ENCODE results near the gene EPHA3. TPM values are rescaled to one million over a fixed set of nuclear protein-coding genes. Genes with fewer than 3 reads are reported as not detected.

Gene EPHA3
- total and polyA plus RNA-seq, 7 donors: 0.12 to 2.4 (median 0.64) TPM

- Histone ChIP-seq H3K4me1 (no peaks in the 10 kb centered on the region), H3K9me3 (no peaks in the 10 kb centered on the region), H3K4me3 (no peak overlapping the region), H3K27ac (no peak overlapping the region), H3K36me3 (ENCODE audit: insufficient read depth in 1 of 2, low read depth in 1 of 2) (no peaks in the 10 kb centered on the region), H3K27me3 (ENCODE audit: insufficient read depth in 3 of 3, low read length in 2 of 3) (peaks cover 0 to 3% (median 0%) of the 10 kb centered on the region in 3 donors)
- intact Hi-C loops (cut with DNase I): no loop called here
- ATAC-seq (no peak), DNase-seq (no peak)
- TF ChIP-seq CTCF (IDR thresholded peaks at IDR 0.05): no peak
- WGBS, 3 donors: 83 to 95% (median 91%) methylated on average over 6 of the region's 6 CpGs
Measured at GRCh38 chr3:89264037-89264560, 156.7 kb downstream of the EPHA3 start.

GRCh38 chr3:89266074-89266473, 158.7 kb downstream of the EPHA3 start:
- intact Hi-C loops (cut with DNase I): no loop called here
- H3K9me3 ChIP-seq: no peaks in the 10 kb centered on the region
- H3K4me1 ChIP-seq: no peaks in the 10 kb centered on the region
- WGBS, 3 donors: 82 to 94% (median 91%) methylated on average over 1 of the region's 1 CpG
- H3K27ac ChIP-seq: no peak overlapping the region
- no peak for TF ChIP-seq CTCF (IDR thresholded peaks at IDR 0.05)
- no peak overlapping the region for H3K4me3 ChIP-seq
- no peaks in the 10 kb centered on the region for H3K27me3 ChIP-seq (ENCODE audit: insufficient read depth in 3 of 3, low read length in 2 of 3)
- no peaks in the 10 kb centered on the region for H3K36me3 ChIP-seq (ENCODE audit: insufficient read depth in 1 of 2, low read depth in 1 of 2)
- DNase-seq: no peak
- no peak for ATAC-seq

GRCh38 chr3:89268059-89268458, 160.6 kb downstream of the EPHA3 start:
- H3K4me3 ChIP-seq: no peak overlapping the region
- H3K36me3 ChIP-seq (ENCODE audit: insufficient read depth in 1 of 2, low read depth in 1 of 2): no peaks in the 10 kb centered on the region
- ATAC-seq (no peak), DNase-seq (no peak)
- H3K4me1 ChIP-seq: no peaks in the 10 kb centered on the region
- intact Hi-C loops (cut with DNase I): no loop called here
- H3K27me3 ChIP-seq (ENCODE audit: insufficient read depth in 3 of 3, low read length in 2 of 3): no peaks in the 10 kb centered on the region
- H3K9me3 ChIP-seq: no peaks in the 10 kb centered on the region
- no peak for TF ChIP-seq CTCF (IDR thresholded peaks at IDR 0.05)
- WGBS, 3 donors: 81 to 83% (median 83%) methylated on average over 1 of the region's 1 CpG
- H3K27ac ChIP-seq: no peak overlapping the region

- no peak for TF ChIP-seq CTCF (IDR thresholded peaks at IDR 0.05)
Measured at GRCh38 chr3:89270201-89270600, 162.8 kb downstream of the EPHA3 start.

GRCh38 chr3:89275001-89275400, 167.6 kb downstream of the EPHA3 start:
- DNase-seq (no peak), ATAC-seq (no peak)
- intact Hi-C loops (cut with DNase I): no loop called here
- H3K4me3 ChIP-seq: no peak overlapping the region
- no peak overlapping the region for H3K27ac ChIP-seq
- no peaks in the 10 kb centered on the region for H3K4me1 ChIP-seq
- H3K27me3 ChIP-seq (ENCODE audit: insufficient read depth in 3 of 3, low read length in 2 of 3): no peaks in the 10 kb centered on the region
- WGBS, 3 donors: 86 to 91% (median 91%) methylated on average over 5 of the region's 5 CpGs
- no peak for TF ChIP-seq CTCF (IDR thresholded peaks at IDR 0.05)
- no peaks in the 10 kb centered on the region for H3K36me3 ChIP-seq (ENCODE audit: insufficient read depth in 1 of 2, low read depth in 1 of 2)
- H3K9me3 ChIP-seq: no peaks in the 10 kb centered on the region

More at GRCh38 chr3:89270201-89270600, 162.8 kb downstream of the EPHA3 start:
- H3K9me3 ChIP-seq: no peaks in the 10 kb centered on the region
- H3K4me3 ChIP-seq: no peak overlapping the region
- WGBS, 3 donors: 18 to 38% (median 31%) methylated on average over 1 of the region's 1 CpG
- H3K27me3 ChIP-seq (ENCODE audit: insufficient read depth in 3 of 3, low read length in 2 of 3): no peaks in the 10 kb centered on the region
- H3K27ac ChIP-seq: no peak overlapping the region
- no peaks in the 10 kb centered on the region for H3K4me1 ChIP-seq
- intact Hi-C loops (cut with DNase I): no loop called here
- ATAC-seq (peak in 2 of 4 donors; percentile 41 to 47), DNase-seq (no peak)
- H3K36me3 ChIP-seq (ENCODE audit: insufficient read depth in 1 of 2, low read depth in 1 of 2): no peaks in the 10 kb centered on the region
